Activated naive CD8-positive, alpha-beta T cell treated with anti-CD3 and anti-CD28 coated beads for 36 hours (primary cell): ENCODE data around the gene ATAD3A. TPM values are rescaled to one million over a fixed set of nuclear protein-coding genes. Genes with fewer than 3 reads are reported as not detected.

Experiments used
- DNase-seq: peaks from one replicate; pipeline ENCODE4 v3.0.0; 2021
- H3K27ac Mint-ChIP-seq: one replicate; pipeline ENCODE4 v1.8.0; 2022; ENCODE audit warnings: mild to moderate bottlenecking, moderate library complexity, mixed read lengths
- H3K27me3 Mint-ChIP-seq: one replicate; pipeline ENCODE4 v1.8.0; 2022; ENCODE audit warnings: mild to moderate bottlenecking, mixed read lengths
- H3K36me3 Mint-ChIP-seq: one replicate; pipeline ENCODE4 v1.8.0; 2021; ENCODE audit warnings: mild to moderate bottlenecking, mixed read lengths
- H3K4me1 Mint-ChIP-seq: one replicate; pipeline ENCODE4 v1.8.0; 2021; ENCODE audit warnings: mixed read lengths
- H3K4me3 Mint-ChIP-seq: one replicate; pipeline ENCODE4 v1.8.0; 2022; ENCODE audit warnings: mild to moderate bottlenecking, moderate library complexity, mixed read lengths
- H3K9me3 Mint-ChIP-seq: one replicate; pipeline ENCODE4 v1.8.0; 2022; ENCODE audit warnings: mixed read lengths
- total RNA-seq, 2 experiments: library from RNA; stranded (reverse); gene quantifications; one replicate each; pipeline ENCODE4 v1.2.3, GENCODE V29; 2021

ATAD3A gene
- total RNA-seq, 2 experiments from 2014 or later, result 87.9 to 89.2 TPM

- no peak overlapping the region for H3K4me3 Mint-ChIP-seq
- no peaks in the 10 kb centered on the region for H3K9me3 Mint-ChIP-seq
- peaks cover 6% of the 10 kb centered on the region for H3K36me3 Mint-ChIP-seq
- H3K4me1 Mint-ChIP-seq, result peaks cover 1% of the 10 kb centered on the region
- DNase-seq, result no peak
- H3K27me3 Mint-ChIP-seq, result no peaks in the 10 kb centered on the region
- H3K27ac Mint-ChIP-seq, result no peak overlapping the region
These were observed 26.4 kb downstream of the ATAD3A start for GRCh38 chr1:1538334-1538733.

GRCh38 chr1:1538989-1539309, 27.0 kb downstream of the ATAD3A start:
- peaks cover 1% of the 10 kb centered on the region for H3K4me1 Mint-ChIP-seq
- no peak overlapping the region for H3K27ac Mint-ChIP-seq
- no peak for DNase-seq
- H3K36me3 Mint-ChIP-seq, result peaks cover 6% of the 10 kb centered on the region
- H3K9me3 Mint-ChIP-seq, result no peaks in the 10 kb centered on the region
- H3K4me3 Mint-ChIP-seq, result no peak overlapping the region
- no peaks in the 10 kb centered on the region for H3K27me3 Mint-ChIP-seq

DNA sequence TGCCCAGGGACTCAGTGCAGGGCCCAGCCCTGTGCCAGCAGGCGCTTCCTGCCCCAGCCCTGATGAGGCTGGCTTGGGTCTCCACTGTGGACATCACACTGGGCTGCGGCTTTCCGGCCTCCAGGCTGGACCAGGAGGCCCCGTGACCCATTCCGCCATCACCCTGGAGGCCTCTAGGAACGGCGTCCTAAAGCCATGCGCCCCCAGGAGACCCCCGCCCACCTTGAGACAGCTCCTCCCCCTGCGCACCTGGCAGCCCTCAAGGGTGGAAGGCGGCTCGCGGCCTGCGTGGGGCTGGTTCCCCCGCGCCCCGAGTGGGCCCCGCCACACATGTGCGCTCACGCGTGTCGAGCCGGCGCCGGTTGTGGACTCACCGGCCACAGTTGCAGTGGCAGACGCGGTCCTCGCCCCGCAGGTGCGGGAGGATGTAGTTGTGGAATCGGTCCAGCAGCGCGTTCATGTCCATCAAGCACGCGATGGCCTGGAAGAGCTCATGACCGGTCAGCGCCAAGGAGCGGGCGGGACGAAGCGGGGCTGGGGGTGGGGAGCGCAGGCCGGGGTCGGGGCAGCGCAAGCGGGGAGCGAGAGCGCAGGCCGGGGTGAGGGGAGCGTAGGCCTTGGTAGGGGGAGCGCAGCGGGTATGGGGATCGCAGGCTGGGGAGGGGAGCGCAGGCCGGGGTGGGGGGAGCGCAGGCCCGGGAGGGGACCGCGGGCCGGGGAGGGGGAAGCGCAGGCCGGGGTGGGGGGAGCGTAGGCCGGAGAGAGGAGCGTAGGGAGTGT, 27.5 kb downstream of the ATAD3A start:
- Mint-ChIP-seq H3K36me3 (peaks cover 6% of the 10 kb centered on the region), H3K9me3 (no peaks in the 10 kb centered on the region), H3K27ac (no peak overlapping the region), H3K27me3 (no peaks in the 10 kb centered on the region), H3K4me1 (peaks cover 1% of the 10 kb centered on the region), H3K4me3 (peak overlapping the region; percentile 71)
- DNase-seq, result no peak

GRCh38 chr1:1540090-1540817, 28.3 kb downstream of the ATAD3A start, which contains the start of gene TMEM240:
Gene TMEM240 (minus strand): TSS chr1:1540624. CDS start chr1:1540346, 278 bp downstream.
- H3K4me1 Mint-ChIP-seq, result peaks cover 1% of the 10 kb centered on the region
- DNase-seq, result peak; percentile 63
- H3K4me3 Mint-ChIP-seq, result peak within 1 kb of the TSS; percentile 71
- no peak within 1 kb of the TSS for H3K27ac Mint-ChIP-seq
- H3K27me3 Mint-ChIP-seq, result no peaks in the 10 kb centered on the region
- H3K36me3 Mint-ChIP-seq, result peaks cover 6% of the 10 kb centered on the region
- H3K9me3 Mint-ChIP-seq, result no peaks in the 10 kb centered on the region

DNA sequence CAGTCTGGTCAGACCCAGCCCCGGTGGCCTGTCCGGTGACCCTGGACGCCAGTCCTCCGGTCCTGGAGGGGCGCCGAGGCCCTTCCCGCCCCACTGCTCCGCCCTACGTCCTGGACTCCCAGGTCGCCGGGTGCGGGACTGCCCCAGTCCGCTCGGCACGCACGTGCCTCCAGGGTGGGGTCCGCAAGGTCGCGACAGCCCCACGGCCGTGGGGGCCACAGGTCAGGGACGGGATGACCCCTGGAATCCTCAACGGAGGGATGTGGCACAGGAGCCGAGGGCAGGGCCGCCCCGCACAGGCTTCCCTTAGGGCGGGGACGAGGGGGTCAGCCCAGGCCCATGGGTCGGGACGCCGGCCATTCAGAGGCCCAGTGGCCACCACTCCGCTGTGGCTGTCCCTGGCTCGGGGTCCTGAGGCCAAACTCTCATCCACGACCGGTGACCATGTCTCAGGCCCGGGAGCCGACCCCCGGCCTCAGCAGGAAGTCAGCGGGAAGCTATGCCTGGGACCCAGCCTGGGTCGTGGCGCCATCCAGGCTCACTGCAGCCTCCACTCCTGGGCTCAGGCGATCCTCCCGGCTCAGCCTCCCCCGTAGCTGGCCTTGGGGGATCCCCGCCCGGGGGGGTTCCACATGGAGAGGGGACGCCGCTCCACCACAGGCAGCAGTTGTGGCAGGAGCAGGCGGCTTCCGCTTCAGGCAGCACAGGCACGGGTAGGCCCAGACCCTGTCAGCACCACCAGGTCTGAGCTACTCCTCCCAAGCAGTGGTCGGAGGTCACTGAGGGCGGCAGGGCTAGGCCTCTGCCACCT, 29.1 kb downstream of the ATAD3A start:
- DNase-seq, result no peak
- Mint-ChIP-seq H3K36me3 (peaks cover 6% of the 10 kb centered on the region), H3K27ac (no peak overlapping the region), H3K4me1 (peaks cover 1% of the 10 kb centered on the region), H3K27me3 (no peaks in the 10 kb centered on the region), H3K4me3 (no peak overlapping the region), H3K9me3 (no peaks in the 10 kb centered on the region)

DNA sequence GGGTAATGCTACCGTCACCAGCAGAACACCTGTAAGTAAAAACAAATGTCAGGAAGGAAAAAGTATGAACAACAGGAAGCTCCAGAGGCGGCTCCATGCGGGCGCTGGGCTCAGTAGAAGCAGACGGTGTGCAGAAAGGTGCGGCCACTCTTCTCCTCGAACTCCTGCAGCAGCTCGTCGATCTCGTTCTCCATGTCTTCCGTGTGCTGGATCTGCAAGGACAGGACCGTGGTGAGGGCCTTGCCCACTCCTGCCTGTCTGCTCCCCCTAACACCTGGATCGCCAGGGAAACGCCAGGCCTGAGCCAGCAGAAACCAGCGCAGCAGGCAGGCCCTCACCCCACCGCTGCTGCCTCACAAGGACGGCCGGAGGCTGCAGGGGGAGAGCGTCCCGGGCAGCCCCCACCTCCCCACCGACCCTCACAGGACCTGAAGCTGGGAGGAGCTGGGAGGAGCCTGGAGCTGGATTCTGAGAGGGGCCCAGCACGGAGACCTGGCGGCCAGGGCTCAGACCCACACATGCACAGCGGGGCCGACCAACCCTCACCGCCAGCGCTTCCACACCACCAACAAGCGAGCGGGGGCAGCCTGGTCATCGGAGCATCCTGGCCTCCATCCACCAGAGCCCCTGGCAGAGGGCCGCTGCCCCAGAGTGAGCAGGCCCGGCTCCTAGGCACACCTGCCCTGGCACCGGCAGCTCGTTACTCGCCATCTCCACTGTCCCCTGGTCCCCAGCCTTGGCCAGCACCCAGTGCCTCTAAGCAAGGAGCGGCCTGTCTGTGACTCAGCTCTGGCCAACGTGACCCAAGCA, 30.2 kb downstream of the ATAD3A start:
- H3K4me1 Mint-ChIP-seq, result peaks cover 1% of the 10 kb centered on the region
- H3K9me3 Mint-ChIP-seq, result no peaks in the 10 kb centered on the region
- peaks cover 6% of the 10 kb centered on the region for H3K36me3 Mint-ChIP-seq
- no peaks in the 10 kb centered on the region for H3K27me3 Mint-ChIP-seq
- no peak for DNase-seq
- no peak overlapping the region for H3K27ac Mint-ChIP-seq
- H3K4me3 Mint-ChIP-seq, result no peak overlapping the region

- H3K9me3 Mint-ChIP-seq, result no peaks in the 10 kb centered on the region
- no peaks in the 10 kb centered on the region for H3K27me3 Mint-ChIP-seq
- H3K4me1 Mint-ChIP-seq, result peaks cover 1% of the 10 kb centered on the region
- DNase-seq, result no peak
- peaks cover 6% of the 10 kb centered on the region for H3K36me3 Mint-ChIP-seq
- H3K27ac Mint-ChIP-seq, result no peak overlapping the region
- no peak overlapping the region for H3K4me3 Mint-ChIP-seq
These were observed 31.1 kb downstream of the ATAD3A start for GRCh38 chr1:1542766-1543705.

DNA sequence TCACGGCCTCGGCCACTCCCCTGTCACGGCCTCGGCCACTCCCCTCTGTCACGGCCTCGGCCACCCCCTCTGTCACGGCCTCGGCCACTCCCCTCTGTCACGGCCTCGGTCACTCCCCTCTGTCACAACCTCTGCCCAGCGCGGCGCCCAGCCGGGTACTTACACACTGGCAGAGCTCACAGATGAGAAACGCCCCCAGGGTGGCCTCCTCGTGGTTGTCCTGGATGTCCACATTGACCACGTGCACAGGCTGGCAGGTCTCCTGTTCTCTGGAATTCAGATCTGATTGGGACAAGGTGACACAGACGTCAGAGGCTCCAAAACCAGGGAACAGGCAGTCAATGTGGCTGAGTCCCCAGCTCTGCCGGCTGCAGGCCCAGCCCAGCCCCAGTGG, 31.7 kb downstream of the ATAD3A start:
- H3K27me3 Mint-ChIP-seq, result no peaks in the 10 kb centered on the region
- no peak overlapping the region for H3K27ac Mint-ChIP-seq
- H3K4me3 Mint-ChIP-seq, result no peak overlapping the region
- H3K36me3 Mint-ChIP-seq, result peaks cover 6% of the 10 kb centered on the region
- no peaks in the 10 kb centered on the region for H3K9me3 Mint-ChIP-seq
- H3K4me1 Mint-ChIP-seq, result peaks cover 1% of the 10 kb centered on the region
- DNase-seq, result no peak

- Mint-ChIP-seq H3K27me3 (no peaks in the 10 kb centered on the region), H3K4me3 (no peak overlapping the region), H3K4me1 (no peaks in the 10 kb centered on the region), H3K36me3 (peaks cover 6% of the 10 kb centered on the region), H3K27ac (no peak overlapping the region), H3K9me3 (no peaks in the 10 kb centered on the region)
- DNase-seq, result no peak
These were observed 32.6 kb downstream of the ATAD3A start for GRCh38 chr1:1544544-1544943.

- Mint-ChIP-seq H3K4me1 (no peaks in the 10 kb centered on the region), H3K27ac (no peak overlapping the region), H3K36me3 (peaks cover 6% of the 10 kb centered on the region), H3K27me3 (no peaks in the 10 kb centered on the region), H3K4me3 (no peak overlapping the region), H3K9me3 (no peaks in the 10 kb centered on the region)
- no peak for DNase-seq
These were observed 34.2 kb downstream of the ATAD3A start for GRCh38 chr1:1545946-1546737.

DNA sequence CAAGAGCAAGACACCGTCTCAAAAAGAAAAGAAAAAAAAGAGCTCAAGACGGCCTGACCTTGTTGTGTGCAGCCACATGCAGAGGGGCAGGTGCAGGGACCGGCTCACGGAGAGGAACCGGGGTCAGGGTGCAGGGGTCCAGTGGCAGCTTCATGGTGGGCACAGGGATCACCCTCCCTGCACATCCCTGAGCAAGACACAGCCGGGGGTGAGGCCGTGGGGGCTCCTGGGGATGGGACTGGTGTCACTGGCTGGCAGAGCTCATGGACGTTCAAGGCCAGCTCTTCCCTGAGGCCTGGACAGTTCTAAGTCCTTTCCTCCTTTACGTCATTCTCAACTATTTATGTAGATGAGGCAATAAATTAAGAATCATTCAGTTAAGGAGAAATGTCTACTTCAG, 35.0 kb downstream of the ATAD3A start:
- Mint-ChIP-seq H3K9me3 (no peaks in the 10 kb centered on the region), H3K27me3 (no peaks in the 10 kb centered on the region), H3K36me3 (peaks cover 2% of the 10 kb centered on the region), H3K4me1 (no peaks in the 10 kb centered on the region), H3K27ac (no peak overlapping the region), H3K4me3 (no peak overlapping the region)
- no peak for DNase-seq

- Mint-ChIP-seq H3K27me3 (no peaks in the 10 kb centered on the region), H3K27ac (peak overlapping the region; percentile 54), H3K9me3 (no peaks in the 10 kb centered on the region)
These were observed 35.5 kb downstream of the ATAD3A start for GRCh38 chr1:1547476-1547875.

GRCh38 chr1:1548591-1548990, 36.6 kb downstream of the ATAD3A start:
- Mint-ChIP-seq H3K27ac (no peak overlapping the region), H3K36me3 (no peaks in the 10 kb centered on the region), H3K27me3 (no peaks in the 10 kb centered on the region), H3K9me3 (no peaks in the 10 kb centered on the region), H3K4me3 (no peak overlapping the region), H3K4me1 (no peaks in the 10 kb centered on the region)
- DNase-seq, result no peak

More at GRCh38 chr1:1547476-1547875, 35.5 kb downstream of the ATAD3A start:
- no peaks in the 10 kb centered on the region for H3K4me1 Mint-ChIP-seq
- peaks cover 2% of the 10 kb centered on the region for H3K36me3 Mint-ChIP-seq
- H3K4me3 Mint-ChIP-seq, result no peak overlapping the region
- no peak for DNase-seq
